ENCODE data around the gene PARD3.

Gene PARD3

DNA sequence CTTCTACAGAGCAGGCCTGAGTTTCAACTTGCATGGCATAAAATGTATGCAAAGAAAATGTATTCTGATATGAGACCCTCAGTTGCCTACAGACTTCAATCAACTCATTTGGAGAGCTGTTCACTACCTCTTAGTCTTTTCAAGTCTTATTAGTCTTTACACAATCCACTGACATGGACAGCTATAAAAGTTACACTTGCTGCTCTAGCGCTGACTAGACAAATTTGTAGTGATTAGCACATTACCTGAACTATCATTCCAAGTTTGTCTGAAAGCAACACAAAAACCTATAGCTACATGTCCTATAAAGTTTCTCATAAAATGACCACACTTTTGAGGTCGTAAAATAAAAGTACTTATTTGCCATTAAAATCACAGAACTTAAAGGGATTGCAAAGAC, 83.9 kb downstream of the PARD3 start:
- H3K4me3 ChIP-seq (ENCODE audit: low read depth, low read length) = no peak overlapping the region
- no peak for DNase-seq (ENCODE audit: low read depth)
- TF ChIP-seq, protein P1, sequence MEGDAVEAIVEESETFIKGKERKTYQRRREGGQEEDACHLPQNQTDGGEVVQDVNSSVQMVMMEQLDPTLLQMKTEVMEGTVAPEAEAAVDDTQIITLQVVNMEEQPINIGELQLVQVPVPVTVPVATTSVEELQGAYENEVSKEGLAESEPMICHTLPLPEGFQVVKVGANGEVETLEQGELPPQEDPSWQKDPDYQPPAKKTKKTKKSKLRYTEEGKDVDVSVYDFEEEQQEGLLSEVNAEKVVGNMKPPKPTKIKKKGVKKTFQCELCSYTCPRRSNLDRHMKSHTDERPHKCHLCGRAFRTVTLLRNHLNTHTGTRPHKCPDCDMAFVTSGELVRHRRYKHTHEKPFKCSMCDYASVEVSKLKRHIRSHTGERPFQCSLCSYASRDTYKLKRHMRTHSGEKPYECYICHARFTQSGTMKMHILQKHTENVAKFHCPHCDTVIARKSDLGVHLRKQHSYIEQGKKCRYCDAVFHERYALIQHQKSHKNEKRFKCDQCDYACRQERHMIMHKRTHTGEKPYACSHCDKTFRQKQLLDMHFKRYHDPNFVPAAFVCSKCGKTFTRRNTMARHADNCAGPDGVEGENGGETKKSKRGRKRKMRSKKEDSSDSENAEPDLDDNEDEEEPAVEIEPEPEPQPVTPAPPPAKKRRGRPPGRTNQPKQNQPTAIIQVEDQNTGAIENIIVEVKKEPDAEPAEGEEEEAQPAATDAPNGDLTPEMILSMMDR (IDR thresholded peaks at IDR 0.05; ENCODE audit: low read depth, low read length, missing control alignments) = no peak

GRCh38 chr10:34730726-34731125, 84.4 kb downstream of the PARD3 start:
- H3K4me3 ChIP-seq (ENCODE audit: low read depth, low read length) = no peak overlapping the region
- TF ChIP-seq, protein P1 (IDR thresholded peaks at IDR 0.05; ENCODE audit: low read depth, low read length, missing control alignments) = no peak
- no peak for DNase-seq (ENCODE audit: low read depth)

DNA sequence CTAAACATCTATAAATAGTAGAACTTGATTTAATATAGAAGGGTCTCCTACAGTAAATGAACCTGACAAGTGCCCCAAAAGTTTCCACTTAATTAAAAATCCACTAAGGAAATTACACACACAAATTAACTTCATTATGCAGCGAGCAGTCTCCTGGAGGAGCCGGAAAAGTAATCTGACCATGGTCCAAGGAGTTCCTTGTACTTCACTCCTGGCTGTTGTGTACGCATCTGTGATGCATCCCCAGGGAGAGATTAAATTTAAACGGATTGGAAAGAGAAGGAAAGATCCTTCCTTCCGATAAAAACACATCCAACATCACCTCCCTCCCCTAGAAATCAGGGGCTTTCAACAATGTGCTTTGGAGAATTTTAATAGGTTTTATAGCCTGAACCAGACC, 85.5 kb downstream of the PARD3 start:
- H3K4me3 ChIP-seq (ENCODE audit: low read depth, low read length) = no peak overlapping the region
- TF ChIP-seq, protein P1 (IDR thresholded peaks at IDR 0.05; ENCODE audit: low read depth, low read length, missing control alignments) = no peak
- no peak for DNase-seq (ENCODE audit: low read depth)

GRCh38 chr10:34728361-34728760, 86.7 kb downstream of the PARD3 start:
- no peak overlapping the region for H3K4me3 ChIP-seq (ENCODE audit: low read depth, low read length)
- TF ChIP-seq, protein P1 (IDR thresholded peaks at IDR 0.05; ENCODE audit: low read depth, low read length, missing control alignments) = no peak
- DNase-seq (ENCODE audit: low read depth) = no peak

- no peak overlapping the region for H3K4me3 ChIP-seq (ENCODE audit: low read depth, low read length)
- TF ChIP-seq, protein P1 (IDR thresholded peaks at IDR 0.05; ENCODE audit: low read depth, low read length, missing control alignments) = no peak
- DNase-seq (ENCODE audit: low read depth) = no peak
These were observed 87.5 kb downstream of the PARD3 start for GRCh38 chr10:34727595-34728033.

DNA sequence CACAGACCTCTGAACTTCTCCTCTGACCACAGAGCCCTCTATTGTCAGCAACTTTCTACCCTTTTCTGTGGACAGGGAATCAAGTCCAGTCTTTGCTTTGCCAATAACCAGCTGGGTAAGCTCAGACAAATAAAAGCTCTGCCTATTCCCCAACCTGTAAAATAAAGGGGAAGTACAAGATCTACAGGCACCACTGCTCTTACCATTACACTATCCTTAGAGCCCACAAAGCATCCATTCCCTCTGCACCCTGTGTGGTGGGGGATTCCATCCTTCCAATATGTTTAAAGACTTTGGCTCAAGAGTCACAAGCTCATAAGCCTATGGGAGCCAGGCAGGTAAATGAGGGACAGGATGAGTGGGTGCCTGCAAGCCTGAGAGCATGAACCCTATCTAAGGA, 88.2 kb downstream of the PARD3 start:
- no peak for DNase-seq (ENCODE audit: low read depth)
- TF ChIP-seq, protein P1 (IDR thresholded peaks at IDR 0.05; ENCODE audit: low read depth, low read length, missing control alignments) = no peak
- no peak overlapping the region for H3K4me3 ChIP-seq (ENCODE audit: low read depth, low read length)

GRCh38 chr10:34723750-34724149, 91.3 kb downstream of the PARD3 start:
- TF ChIP-seq, protein P1 (IDR thresholded peaks at IDR 0.05; ENCODE audit: low read depth, low read length, missing control alignments) = peak; percentile 32
- no peak for DNase-seq (ENCODE audit: low read depth)
- no peak overlapping the region for H3K4me3 ChIP-seq (ENCODE audit: low read depth, low read length)

Measured in GM12864 (cell line).